Transverse colon (tissue), 3 donors: ENCODE data around the gene TICAM1.

Source experiments
- CTCF ChIP-seq, 5 experiments: fragments of 200-600 bp in 3 of 5; fragments of 450-650 bp in 2 of 5; sonication (generic) in 3 of 5; IDR thresholded peaks; 1 replicate in 2 of 5; 2 replicates in 3 of 5; pipeline ENCODE4 v1.5.1; 2016 to 2017; ENCODE audit warnings: antibody characterized with exemption in 5 of 5, inconsistent platforms in 3 of 5, mild to moderate bottlenecking in 2 of 5, moderate library complexity in 1 of 5
- EP300 ChIP-seq: sonication (generic); formaldehyde crosslinking; IDR thresholded peaks from one replicate; pipeline ENCODE4 v1.6.1; 2017; ENCODE audit warnings: antibody characterized with exemption, low read depth

DNA sequence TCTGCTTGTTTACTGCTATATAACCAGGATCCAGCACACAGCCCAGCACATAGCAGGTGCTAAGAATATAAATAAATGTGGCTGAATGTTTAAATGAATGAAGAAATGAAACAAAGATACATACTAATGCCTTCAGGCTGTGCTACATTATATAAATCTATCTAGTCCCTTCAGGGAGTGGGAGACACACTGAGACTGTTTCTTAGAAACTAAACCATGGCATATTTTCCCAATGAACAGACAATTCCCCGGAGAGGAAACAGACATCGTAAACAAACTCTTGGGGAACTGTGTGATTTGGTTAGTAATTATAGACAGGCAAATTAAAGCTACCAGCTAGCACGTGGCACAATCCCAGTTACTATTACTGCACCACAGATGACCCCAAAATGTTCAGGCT lies 49.7 kb downstream of the TICAM1 start:
- TF ChIP-seq CTCF (IDR thresholded peaks at IDR 0.05) (no peak), EP300 (no peak)
